Heart right ventricle (tissue), 16 donors: ENCODE results near the gene LPAR1. TPM values are rescaled to one million over a fixed set of nuclear protein-coding genes. Genes with fewer than 3 reads are reported as not detected.

Experiments
- ATAC-seq, 8 donors: fragments of 200-7000 bp; cut with Tn5 transposase; one replicate each; pipeline ENCODE4 v1.9.1; 2020; ENCODE audit warnings: mild to moderate bottlenecking in 8 of 8, moderate library complexity in 8 of 8, moderate number of reproducible peaks in 1 of 8
- DNase-seq, 2 donors: peaks; one replicate each; pipeline ENCODE4 v3.0.0-alpha.2; 2020
- H3K27ac ChIP-seq, 10 donors: fragments of 200-600 bp; sonication (generic) in 2 of 10; one replicate each; pipeline versions ENCODE4 v1.5.0 to v1.8.0; 2020 to 2022; ENCODE audit warnings: mild to moderate bottlenecking in 3 of 10
- H3K27me3 ChIP-seq, 7 donors: fragments of 200-600 bp; one replicate each; pipeline ENCODE4 v1.8.0; 2021 to 2022; ENCODE audit warnings: mild to moderate bottlenecking in 2 of 7
- H3K36me3 ChIP-seq, 9 donors: fragments of 200-600 bp; sonication (generic) in 1 of 9; one replicate each; pipeline versions ENCODE4 v1.5.0 to v1.8.0; 2020 to 2022; ENCODE audit warnings: mild to moderate bottlenecking in 2 of 9
- H3K4me1 ChIP-seq, 9 donors: fragments of 200-600 bp; sonication (generic) in 1 of 9; one replicate each; pipeline versions ENCODE4 v1.5.0 to v1.8.0; 2020 to 2022; ENCODE audit warnings: mild to moderate bottlenecking in 4 of 9
- H3K4me3 ChIP-seq, 10 donors: fragments of 200-600 bp; sonication (generic) in 2 of 10; one replicate each; pipeline versions ENCODE4 v1.5.0 to v1.8.0; 2020 to 2022; ENCODE audit warnings: mild to moderate bottlenecking in 7 of 10, moderate library complexity in 2 of 10
- H3K9me3 ChIP-seq, 11 donors: fragments of 200-600 bp in 10 of 11; sonication (generic) in 2 of 11; one replicate each; pipeline versions ENCODE4 v1.5.0 to v1.8.0; 2013 to 2022; ENCODE audit warnings: mild to moderate bottlenecking in 2 of 11, control low read depth in 1 of 11, moderate library complexity in 1 of 11
- CTCF ChIP-seq, 9 donors: fragments of 200-600 bp; sonication (generic) in 2 of 9; IDR thresholded peaks; one replicate each; pipeline versions ENCODE4 v1.5.0 to v1.8.0; 2021 to 2022; ENCODE audit warnings: antibody characterized with exemption in 9 of 9, mild to moderate bottlenecking in 5 of 9, moderate library complexity in 1 of 9
- WGBS, 2 donors: extraction: QIAGEN DNeasy Blood & Tissue Kit; methylation state at CpG; one replicate each; pipeline ENCODE4 v1.1.7; 2013; ENCODE audit warnings: inconsistent platforms in 1 of 2; 5-methylcytosine and 5-hydroxymethylcytosine counted together
- intact Hi-C, 10 donors: fragments of 100-400 bp; cut with DNase I; formaldehyde crosslinking; loops; one replicate each; pipeline versions ENCODE4 v1.11.1 to v1.14.2; 2022
- polyA plus RNA-seq, 2 donors: library from polyadenylated mRNA; stranded (reverse); fragments of 200-250 nt; gene quantifications; one replicate each; pipeline ENCODE4 v1.2.3, GENCODE V29; 2013
- total RNA-seq, 10 donors: library from RNA; stranded (reverse); fragmentation: NEBNext Ultra II Directional in 3 of 10; extraction: Animal tissue kit (Norgen Biotek cat#: 25700) in 3 of 10; gene quantifications; one replicate each; pipeline versions ENCODE4 v1.2.1 to v1.2.4, GENCODE V29; 2021 to 2023
- donor health status: Arrhythmogenic right ventricular cardiomyopathy.
- donor health status: ischemic (EF 13 %, LVEDD 7.1; RV severe dilation, severe dysfunction).
- donor health status: healthy with polysubstance abuse.
- donor health status: DM: no; HTN: yes; CAD: no.
- donor health status: DM: no; HTN: no; CAD: no.
- donor health status: ischemic (EF 25% LVEDD 6.9; RV normal size, moderate dysfunction).
- donor health status: ischemic (EF 25% LVEDD 5.7; RV mildly dilated, moderate dysfunction).
- donor health status: healthy.
- donor health status: DM: yes; HTN: yes; CAD: no.
- donor health status: Ischemic cardiomyopathy.
- donor health status: ischemic (EF 35%, LVEDD 5.7; RV mildly dilated, moderate dysfunction).
- donor health status: nonischemic (EF 11% LVEDD 7.7; RV severe dilation, severe dysfunction).
- donor health status: DM: yes; HTN: yes; CAD: no.
- donor health status: PGD.
- donor health status: ischemic (EF 29% LVEDD 5.4; RV normal size, mild dysfunction).
- donor health status: nonischemic (EF 23%, LVEDD 6.1; RV moderate dilation, normal function).

Gene LPAR1
- total and polyA plus RNA-seq, 12 donors = 4.0 to 16.6 (median 7.7) TPM

- no peaks in the 10 kb centered on the region for H3K36me3 ChIP-seq
- peaks cover 0 to 18% (median 0%) of the 10 kb centered on the region in 7 donors for H3K27me3 ChIP-seq
- no peak for TF ChIP-seq CTCF (IDR thresholded peaks at IDR 0.05)
- no peak overlapping the region for H3K4me3 ChIP-seq
- ATAC-seq (no peak), DNase-seq (no peak)
- 85 to 87% methylated on average over 1 of the region's 1 CpG for WGBS, 2 donors
- peaks cover 0 to 3% (median 0%) of the 10 kb centered on the region in 9 donors for H3K4me1 ChIP-seq
- intact Hi-C loops = no loop called here
- H3K27ac ChIP-seq = no peak overlapping the region
- H3K9me3 ChIP-seq = peaks cover 0 to 50% (median 18%) of the 10 kb centered on the region in 11 donors
Measured at GRCh38 chr9:110958847-110959246, 79.4 kb downstream of the LPAR1 start.

GRCh38 chr9:110954822-110955291 is 83.4 kb downstream of the LPAR1 start:
- peaks cover 0 to 48% (median 0%) of the 10 kb centered on the region in 7 donors for H3K27me3 ChIP-seq
- DNase-seq (no peak), ATAC-seq (no peak)
- intact Hi-C loops = no loop called here
- peaks cover 0 to 3% (median 0%) of the 10 kb centered on the region in 9 donors for H3K4me1 ChIP-seq
- TF ChIP-seq CTCF (IDR thresholded peaks at IDR 0.05) = no peak
- no peak overlapping the region for H3K4me3 ChIP-seq
- peaks cover 0 to 57% (median 20%) of the 10 kb centered on the region in 11 donors for H3K9me3 ChIP-seq
- H3K36me3 ChIP-seq = no peaks in the 10 kb centered on the region
- H3K27ac ChIP-seq = no peak overlapping the region
- 58 to 59% methylated on average over 1 of the region's 1 CpG for WGBS, 2 donors

- Histone ChIP-seq H3K27me3 (peaks cover 0 to 42% (median 0%) of the 10 kb centered on the region in 7 donors), H3K4me1 (peaks cover 0 to 3% (median 0%) of the 10 kb centered on the region in 9 donors), H3K36me3 (no peaks in the 10 kb centered on the region), H3K27ac (no peak overlapping the region), H3K9me3 (peaks cover 0 to 36% (median 11%) of the 10 kb centered on the region in 11 donors), H3K4me3 (no peak overlapping the region)
- WGBS, 2 donors = 82 to 83% methylated on average over 4 of the region's 4 CpGs
- TF ChIP-seq CTCF (IDR thresholded peaks at IDR 0.05) = no peak
- intact Hi-C loops = no loop called here
- DNase-seq (no peak), ATAC-seq (peak in 1 of 8 donors; percentile 15)
Measured at GRCh38 chr9:110952540-110952859, 85.8 kb downstream of the LPAR1 start.

- DNase-seq (no peak), ATAC-seq (no peak)
- Histone ChIP-seq H3K4me1 (peaks cover 0 to 3% (median 0%) of the 10 kb centered on the region in 9 donors), H3K27ac (no peak overlapping the region), H3K9me3 (peaks cover 0 to 31% (median 6%) of the 10 kb centered on the region in 11 donors), H3K36me3 (no peaks in the 10 kb centered on the region), H3K27me3 (peaks cover 0 to 41% (median 0%) of the 10 kb centered on the region in 7 donors), H3K4me3 (no peak overlapping the region)
- intact Hi-C loops = no loop called here
- no peak for TF ChIP-seq CTCF (IDR thresholded peaks at IDR 0.05)
- WGBS, 2 donors = 46 to 49% methylated on average over 4 of the region's 4 CpGs
Measured at GRCh38 chr9:110951805-110952539, 86.3 kb downstream of the LPAR1 start.
